ENCODE measurements around the gene NAA10. TPM values are rescaled to one million over a fixed set of nuclear protein-coding genes. Genes with fewer than 3 reads are reported as not detected.

NAA10 gene
- total RNA-seq, 1 experiment from 2014 or later, result 124 TPM

- ChIA-PET POLR2A (no interaction called here), CTCF (no interaction called here), RAD21 (ENCODE audit: low non-redundant PET in 1 of 2, low total read pairs in 2 of 2, uncharacterized antibody in 2 of 2, unreplicated experiment in 2 of 2) (no interaction called here)
- peaks cover 4 to 22% of the 10 kb centered on the region in 2 experiments; a peak in 2 of 4 replicates for H3K4me1 ChIP-seq (ENCODE audit: control insufficient read depth in 1 of 2, insufficient read depth in 2 of 2, low read length in 2 of 2)
- no peak overlapping the region for H3K27ac ChIP-seq (ENCODE audit: low read depth, low read length)
- no peak overlapping the region for H3K4me3 ChIP-seq (replicated peaks in 1 of 2; ENCODE audit: low read depth in 1 of 2, low read length in 2 of 2)
- no peaks in the 10 kb centered on the region for H3K27me3 ChIP-seq (ENCODE audit: insufficient read depth, low read length)
- TF ChIP-seq SP1 (IDR thresholded peaks at IDR 0.05; ENCODE audit: low read depth) (no peak), POLR2AphosphoS5 (IDR thresholded peaks at IDR 0.05; ENCODE audit: low read depth, low read length) (no peak), ATF3 (IDR thresholded peaks at IDR 0.05) (no peak), EGR1 (IDR thresholded peaks at IDR 0.05; ENCODE audit: low read depth) (no peak), RAD21 (IDR thresholded peaks at IDR 0.05; ENCODE audit: low read depth) (no peak), REST (IDR thresholded peaks at IDR 0.05; ENCODE audit: low read depth) (no peak), ZNF274 (IDR thresholded peaks at IDR 0.05; ENCODE audit: low read depth, low read length) (no peak), CTCF (IDR thresholded peaks at IDR 0.05 in 2 of 3, conservative IDR thresholded peaks at IDR 0.05 in 1 of 3; ENCODE audit: borderline replicate concordance in 1 of 3, insufficient read depth in 1 of 3, low read depth in 2 of 3, low read length in 2 of 3) (no peak), JUND (IDR thresholded peaks at IDR 0.05) (no peak)
- no peak overlapping the region for H3K4me2 ChIP-seq (ENCODE audit: low read length)
- no peaks in the 10 kb centered on the region for H4K20me1 ChIP-seq (ENCODE audit: insufficient read depth)
- H3K9me3 ChIP-seq (ENCODE audit: control insufficient read depth in 1 of 2, insufficient read depth in 1 of 2, low read depth in 1 of 2, low read length in 2 of 2), result no peaks in the 10 kb centered on the region
- no peak overlapping the region for H3K9ac ChIP-seq (ENCODE audit: low read length)
- intact Hi-C loops (cut with micrococcal nuclease), result no loop called here
- H2AFZ ChIP-seq (ENCODE audit: low read depth, low read length, poor library complexity, severe bottlenecking), result no peak overlapping the region
- ATAC-seq (no peak), DNase-seq (ENCODE audit: low read depth, low spot score) (no peak)
- no peaks in the 10 kb centered on the region for H3K9me2 ChIP-seq (ENCODE audit: insufficient read depth)
- H3K36me3 ChIP-seq (ENCODE audit: control insufficient read depth in 1 of 2, insufficient read depth in 2 of 2, low read length in 2 of 2), result no peaks in the 10 kb centered on the region
- no peaks in the 10 kb centered on the region for H3K79me2 ChIP-seq (ENCODE audit: insufficient read depth, low read length)
- no TSS peak for BruUV-seq (replicated peaks)
These were observed 29.2 kb downstream of the NAA10 start for GRCh38 chrX:153905481-153906095.
